H1 (cell line): ENCODE data around the gene ESPNL. TPM values are rescaled to one million over a fixed set of nuclear protein-coding genes. Genes with fewer than 3 reads are reported as not detected.

Source experiments
- KDM1A ChIP-seq: fragments of 200-600, 300-600 bp; sonication (generic); IDR thresholded peaks from 2 replicates; pipeline ENCODE4 v1.7.1; 2016; ENCODE audit warnings: mild to moderate bottlenecking, low read length, borderline replicate concordance
- NANOG ChIP-seq: IDR thresholded peaks from 2 replicates; pipeline ENCODE4 v1.6.1; 2011; ENCODE audit warnings: low read length, low read depth, mild to moderate bottlenecking, inconsistent platforms; ENCODE audit not compliant: insufficient read depth, poor library complexity, severe bottlenecking
- SIN3A ChIP-seq, 2 experiments: IDR thresholded peaks in 1 of 2; conservative IDR thresholded peaks in 1 of 2; 2 replicates each; pipeline ENCODE4 v1.6.1; 2011 to 2012; ENCODE audit warnings: low read length in 2 of 2, improper control_type of control experiment in 1 of 2, low read depth in 1 of 2, mild to moderate bottlenecking in 1 of 2
- TAF1 ChIP-seq: IDR thresholded peaks from 2 replicates; pipeline ENCODE4 v1.6.1; 2011; ENCODE audit warnings: mild to moderate bottlenecking, low read depth, low read length
- polyA plus RNA-seq, 7 experiments: library from polyadenylated mRNA; depleted of rRNA in 3 of 7; stranded (reverse) in 5 of 7; unstranded in 2 of 7; fragments of >200 nt in 5 of 7; fragments of 200-250 nt in 2 of 7; gene quantifications; 1 replicate in 5 of 7; 2 replicates in 1 of 7; 4 replicates in 1 of 7; pipeline versions ENCODE4 v1.2.1 to v1.2.3, GENCODE V29; 2011 to 2013; ENCODE audit warnings: missing spikeins in 2 of 7, mixed read lengths in 2 of 7
- total RNA-seq: library from RNA; stranded (reverse); fragmentation: NEBNext Ultra II Directional; extraction: Animal tissue kit (Norgen Biotek cat#: 25700); gene quantifications from 2 replicates; pipeline ENCODE4 v1.2.1, GENCODE V29; 2021
- TF ChIP-seq, protein P1 (sequence below): fragments of 300-600 bp; sonication (generic); IDR thresholded peaks from 2 replicates; pipeline ENCODE4 v1.7.1; 2012; ENCODE audit warnings: low read length, moderate library complexity, mild to moderate bottlenecking, inconsistent platforms; ENCODE audit not compliant: insufficient replicate concordance

Gene ESPNL
- total and polyA plus RNA-seq, 2 of the 8 experiments (the other 6 are each of a cell fraction or from before 2014, with no cell fraction given) = 0.68 to 1.3 TPM

DNA sequence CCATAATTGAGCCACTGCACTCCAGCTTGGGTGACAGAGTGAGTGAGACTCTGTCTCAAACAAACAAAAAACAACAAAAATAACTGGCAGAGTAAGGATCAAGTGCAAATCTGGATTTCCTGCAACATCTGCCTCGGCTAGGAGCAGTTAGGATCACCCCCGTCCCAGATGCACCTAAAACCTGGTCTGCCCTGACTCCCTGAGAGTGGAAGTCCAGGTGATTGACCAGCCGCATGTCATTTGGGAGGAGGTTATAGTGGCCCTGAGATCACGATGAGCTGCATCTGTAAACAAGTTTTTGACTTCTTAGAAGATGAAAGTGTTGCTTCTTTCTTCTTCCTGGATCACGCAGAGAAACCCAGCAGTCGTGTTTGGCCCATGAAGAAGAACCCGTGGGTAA, 5.0 kb upstream of the ESPNL start (continued):
- TF ChIP-seq, protein P1, sequence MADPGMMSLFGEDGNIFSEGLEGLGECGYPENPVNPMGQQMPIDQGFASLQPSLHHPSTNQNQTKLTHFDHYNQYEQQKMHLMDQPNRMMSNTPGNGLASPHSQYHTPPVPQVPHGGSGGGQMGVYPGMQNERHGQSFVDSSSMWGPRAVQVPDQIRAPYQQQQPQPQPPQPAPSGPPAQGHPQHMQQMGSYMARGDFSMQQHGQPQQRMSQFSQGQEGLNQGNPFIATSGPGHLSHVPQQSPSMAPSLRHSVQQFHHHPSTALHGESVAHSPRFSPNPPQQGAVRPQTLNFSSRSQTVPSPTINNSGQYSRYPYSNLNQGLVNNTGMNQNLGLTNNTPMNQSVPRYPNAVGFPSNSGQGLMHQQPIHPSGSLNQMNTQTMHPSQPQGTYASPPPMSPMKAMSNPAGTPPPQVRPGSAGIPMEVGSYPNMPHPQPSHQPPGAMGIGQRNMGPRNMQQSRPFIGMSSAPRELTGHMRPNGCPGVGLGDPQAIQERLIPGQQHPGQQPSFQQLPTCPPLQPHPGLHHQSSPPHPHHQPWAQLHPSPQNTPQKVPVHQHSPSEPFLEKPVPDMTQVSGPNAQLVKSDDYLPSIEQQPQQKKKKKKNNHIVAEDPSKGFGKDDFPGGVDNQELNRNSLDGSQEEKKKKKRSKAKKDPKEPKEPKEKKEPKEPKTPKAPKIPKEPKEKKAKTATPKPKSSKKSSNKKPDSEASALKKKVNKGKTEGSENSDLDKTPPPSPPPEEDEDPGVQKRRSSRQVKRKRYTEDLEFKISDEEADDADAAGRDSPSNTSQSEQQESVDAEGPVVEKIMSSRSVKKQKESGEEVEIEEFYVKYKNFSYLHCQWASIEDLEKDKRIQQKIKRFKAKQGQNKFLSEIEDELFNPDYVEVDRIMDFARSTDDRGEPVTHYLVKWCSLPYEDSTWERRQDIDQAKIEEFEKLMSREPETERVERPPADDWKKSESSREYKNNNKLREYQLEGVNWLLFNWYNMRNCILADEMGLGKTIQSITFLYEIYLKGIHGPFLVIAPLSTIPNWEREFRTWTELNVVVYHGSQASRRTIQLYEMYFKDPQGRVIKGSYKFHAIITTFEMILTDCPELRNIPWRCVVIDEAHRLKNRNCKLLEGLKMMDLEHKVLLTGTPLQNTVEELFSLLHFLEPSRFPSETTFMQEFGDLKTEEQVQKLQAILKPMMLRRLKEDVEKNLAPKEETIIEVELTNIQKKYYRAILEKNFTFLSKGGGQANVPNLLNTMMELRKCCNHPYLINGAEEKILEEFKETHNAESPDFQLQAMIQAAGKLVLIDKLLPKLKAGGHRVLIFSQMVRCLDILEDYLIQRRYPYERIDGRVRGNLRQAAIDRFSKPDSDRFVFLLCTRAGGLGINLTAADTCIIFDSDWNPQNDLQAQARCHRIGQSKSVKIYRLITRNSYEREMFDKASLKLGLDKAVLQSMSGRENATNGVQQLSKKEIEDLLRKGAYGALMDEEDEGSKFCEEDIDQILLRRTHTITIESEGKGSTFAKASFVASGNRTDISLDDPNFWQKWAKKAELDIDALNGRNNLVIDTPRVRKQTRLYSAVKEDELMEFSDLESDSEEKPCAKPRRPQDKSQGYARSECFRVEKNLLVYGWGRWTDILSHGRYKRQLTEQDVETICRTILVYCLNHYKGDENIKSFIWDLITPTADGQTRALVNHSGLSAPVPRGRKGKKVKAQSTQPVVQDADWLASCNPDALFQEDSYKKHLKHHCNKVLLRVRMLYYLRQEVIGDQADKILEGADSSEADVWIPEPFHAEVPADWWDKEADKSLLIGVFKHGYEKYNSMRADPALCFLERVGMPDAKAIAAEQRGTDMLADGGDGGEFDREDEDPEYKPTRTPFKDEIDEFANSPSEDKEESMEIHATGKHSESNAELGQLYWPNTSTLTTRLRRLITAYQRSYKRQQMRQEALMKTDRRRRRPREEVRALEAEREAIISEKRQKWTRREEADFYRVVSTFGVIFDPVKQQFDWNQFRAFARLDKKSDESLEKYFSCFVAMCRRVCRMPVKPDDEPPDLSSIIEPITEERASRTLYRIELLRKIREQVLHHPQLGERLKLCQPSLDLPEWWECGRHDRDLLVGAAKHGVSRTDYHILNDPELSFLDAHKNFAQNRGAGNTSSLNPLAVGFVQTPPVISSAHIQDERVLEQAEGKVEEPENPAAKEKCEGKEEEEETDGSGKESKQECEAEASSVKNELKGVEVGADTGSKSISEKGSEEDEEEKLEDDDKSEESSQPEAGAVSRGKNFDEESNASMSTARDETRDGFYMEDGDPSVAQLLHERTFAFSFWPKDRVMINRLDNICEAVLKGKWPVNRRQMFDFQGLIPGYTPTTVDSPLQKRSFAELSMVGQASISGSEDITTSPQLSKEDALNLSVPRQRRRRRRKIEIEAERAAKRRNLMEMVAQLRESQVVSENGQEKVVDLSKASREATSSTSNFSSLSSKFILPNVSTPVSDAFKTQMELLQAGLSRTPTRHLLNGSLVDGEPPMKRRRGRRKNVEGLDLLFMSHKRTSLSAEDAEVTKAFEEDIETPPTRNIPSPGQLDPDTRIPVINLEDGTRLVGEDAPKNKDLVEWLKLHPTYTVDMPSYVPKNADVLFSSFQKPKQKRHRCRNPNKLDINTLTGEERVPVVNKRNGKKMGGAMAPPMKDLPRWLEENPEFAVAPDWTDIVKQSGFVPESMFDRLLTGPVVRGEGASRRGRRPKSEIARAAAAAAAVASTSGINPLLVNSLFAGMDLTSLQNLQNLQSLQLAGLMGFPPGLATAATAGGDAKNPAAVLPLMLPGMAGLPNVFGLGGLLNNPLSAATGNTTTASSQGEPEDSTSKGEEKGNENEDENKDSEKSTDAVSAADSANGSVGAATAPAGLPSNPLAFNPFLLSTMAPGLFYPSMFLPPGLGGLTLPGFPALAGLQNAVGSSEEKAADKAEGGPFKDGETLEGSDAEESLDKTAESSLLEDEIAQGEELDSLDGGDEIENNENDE = no peak
- TF ChIP-seq NANOG = no peak
- no peak for TF ChIP-seq SIN3A (conservative IDR thresholded peaks at IDR 0.05 in 1 of 2, IDR thresholded peaks at IDR 0.05 in 1 of 2; ENCODE audit: low read depth in 1 of 2, low read length in 2 of 2)
- no peak for TF ChIP-seq TAF1
- TF ChIP-seq KDM1A = no peak
